ENCODE results near the gene WDFY3.

The WDFY3 gene

DNA sequence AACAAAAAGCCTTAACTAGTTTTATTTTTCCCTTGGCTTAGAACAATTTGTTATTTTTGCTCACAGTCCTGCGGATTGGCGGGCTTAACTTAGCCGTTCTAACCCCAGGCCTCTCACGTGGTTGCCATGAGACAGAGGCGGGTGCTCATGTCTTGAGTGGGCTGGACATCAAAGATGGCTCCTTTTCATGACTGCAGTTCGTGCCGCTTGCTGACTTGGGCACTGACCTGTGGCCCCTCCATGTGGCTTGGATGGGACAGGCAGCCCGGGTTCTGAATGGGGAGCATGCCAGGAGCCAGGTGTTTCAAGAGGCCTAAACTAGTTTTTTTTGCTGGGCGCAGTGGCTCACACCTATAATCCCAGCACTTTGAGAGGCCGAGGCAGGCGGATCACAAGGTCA lies 342.8 kb downstream of the WDFY3 start:
- H3K4me3 ChIP-seq (ENCODE audit: low read depth, low read length), result no peak overlapping the region
- TF ChIP-seq, protein P1, sequence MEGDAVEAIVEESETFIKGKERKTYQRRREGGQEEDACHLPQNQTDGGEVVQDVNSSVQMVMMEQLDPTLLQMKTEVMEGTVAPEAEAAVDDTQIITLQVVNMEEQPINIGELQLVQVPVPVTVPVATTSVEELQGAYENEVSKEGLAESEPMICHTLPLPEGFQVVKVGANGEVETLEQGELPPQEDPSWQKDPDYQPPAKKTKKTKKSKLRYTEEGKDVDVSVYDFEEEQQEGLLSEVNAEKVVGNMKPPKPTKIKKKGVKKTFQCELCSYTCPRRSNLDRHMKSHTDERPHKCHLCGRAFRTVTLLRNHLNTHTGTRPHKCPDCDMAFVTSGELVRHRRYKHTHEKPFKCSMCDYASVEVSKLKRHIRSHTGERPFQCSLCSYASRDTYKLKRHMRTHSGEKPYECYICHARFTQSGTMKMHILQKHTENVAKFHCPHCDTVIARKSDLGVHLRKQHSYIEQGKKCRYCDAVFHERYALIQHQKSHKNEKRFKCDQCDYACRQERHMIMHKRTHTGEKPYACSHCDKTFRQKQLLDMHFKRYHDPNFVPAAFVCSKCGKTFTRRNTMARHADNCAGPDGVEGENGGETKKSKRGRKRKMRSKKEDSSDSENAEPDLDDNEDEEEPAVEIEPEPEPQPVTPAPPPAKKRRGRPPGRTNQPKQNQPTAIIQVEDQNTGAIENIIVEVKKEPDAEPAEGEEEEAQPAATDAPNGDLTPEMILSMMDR (IDR thresholded peaks at IDR 0.05; ENCODE audit: low read depth, low read length), result no peak

DNA sequence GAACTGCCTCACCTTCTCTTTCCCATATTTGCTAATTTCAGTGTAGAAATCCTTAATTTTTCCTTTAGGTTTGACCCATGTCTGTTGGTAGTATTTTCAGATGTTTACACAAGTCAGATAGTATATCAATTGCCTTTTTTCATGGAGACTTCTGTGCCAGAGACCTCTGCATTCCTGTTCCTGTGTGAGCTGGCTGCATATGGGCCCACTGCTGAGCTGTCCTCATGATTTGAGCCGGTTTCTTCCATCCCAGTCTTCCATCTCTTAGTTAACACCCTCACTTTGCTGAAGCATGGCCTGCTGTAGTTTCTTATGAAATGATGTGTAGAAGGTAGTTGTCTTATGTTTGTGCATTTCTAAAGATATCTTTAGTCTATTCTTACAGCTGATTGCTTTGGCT lies 343.5 kb downstream of the WDFY3 start:
- no peak overlapping the region for H3K4me3 ChIP-seq (ENCODE audit: low read depth, low read length)
- TF ChIP-seq, protein P1 (IDR thresholded peaks at IDR 0.05; ENCODE audit: low read depth, low read length), result no peak
